ENCODE measurements around the gene ATRX.

ATRX gene

DNA sequence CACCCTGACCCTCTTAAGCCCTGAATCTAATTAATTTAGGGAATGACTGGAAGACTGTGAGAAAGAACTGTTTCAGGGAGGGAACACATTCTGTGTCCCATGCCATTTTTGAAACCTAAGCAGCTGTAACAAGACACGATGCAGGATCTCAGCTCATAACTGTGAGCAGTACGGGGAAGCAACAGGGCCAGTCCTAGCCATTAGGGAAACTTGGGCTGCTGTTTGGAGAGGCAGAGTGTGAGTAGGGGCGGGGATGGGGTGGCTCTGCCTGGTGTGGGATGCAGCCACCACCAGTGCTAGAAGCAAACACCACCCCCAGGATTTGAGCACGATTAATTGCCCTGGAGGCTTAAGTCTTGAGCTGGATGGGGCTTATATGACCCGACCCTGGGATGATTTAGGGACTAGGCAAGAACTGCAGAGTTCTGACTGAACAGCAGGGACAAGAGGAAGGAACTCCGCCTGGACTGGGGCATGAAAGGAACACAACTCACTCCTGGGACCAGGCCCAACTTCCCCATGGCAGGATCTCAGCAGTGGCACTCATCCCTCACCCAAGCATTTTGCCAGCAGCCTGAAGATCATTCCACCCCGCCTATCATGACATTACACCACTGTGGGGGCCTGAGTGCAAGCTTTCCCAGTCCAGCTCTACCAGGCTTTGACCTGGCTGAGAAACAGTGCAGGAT lies 43.1 kb downstream of the ATRX start:
- TF ChIP-seq CTCF (IDR thresholded peaks at IDR 0.05; ENCODE audit: low read depth, low read length, poor library complexity, severe bottlenecking) (no peak), EZH2phosphoT487 (IDR thresholded peaks at IDR 0.05; ENCODE audit: borderline replicate concordance, low read length) (no peak)
- H3K79me2 ChIP-seq (ENCODE audit: control insufficient read depth, low read length) = peaks cover 96% of the 10 kb centered on the region
- no peaks in the 10 kb centered on the region for H4K20me1 ChIP-seq (ENCODE audit: control insufficient read depth, insufficient read depth, low read depth, low read length)
- H3K27ac ChIP-seq (ENCODE audit: low read depth, low read length) = no peak overlapping the region
- H3F3A ChIP-seq (ENCODE audit: control insufficient read depth, insufficient read depth) = no peaks in the 10 kb centered on the region
- H3K36me3 ChIP-seq (ENCODE audit: control insufficient read depth, low read length) = no peaks in the 10 kb centered on the region
- H3K9me3 ChIP-seq (ENCODE audit: control insufficient read depth, insufficient read depth, low read length) = no peaks in the 10 kb centered on the region
- no peak overlapping the region for H3K4me3 ChIP-seq (ENCODE audit: low read length)
- H3K4me1 ChIP-seq (ENCODE audit: control insufficient read depth, low read length) = no peaks in the 10 kb centered on the region
- no peaks in the 10 kb centered on the region for H3K27me3 ChIP-seq (ENCODE audit: control insufficient read depth, low read length)
- no peak overlapping the region for H3K4me2 ChIP-seq (ENCODE audit: low read length)
- H3K9me2 ChIP-seq (replicated peaks; ENCODE audit: control insufficient read depth, low read length) = no peaks in the 10 kb centered on the region

DNA sequence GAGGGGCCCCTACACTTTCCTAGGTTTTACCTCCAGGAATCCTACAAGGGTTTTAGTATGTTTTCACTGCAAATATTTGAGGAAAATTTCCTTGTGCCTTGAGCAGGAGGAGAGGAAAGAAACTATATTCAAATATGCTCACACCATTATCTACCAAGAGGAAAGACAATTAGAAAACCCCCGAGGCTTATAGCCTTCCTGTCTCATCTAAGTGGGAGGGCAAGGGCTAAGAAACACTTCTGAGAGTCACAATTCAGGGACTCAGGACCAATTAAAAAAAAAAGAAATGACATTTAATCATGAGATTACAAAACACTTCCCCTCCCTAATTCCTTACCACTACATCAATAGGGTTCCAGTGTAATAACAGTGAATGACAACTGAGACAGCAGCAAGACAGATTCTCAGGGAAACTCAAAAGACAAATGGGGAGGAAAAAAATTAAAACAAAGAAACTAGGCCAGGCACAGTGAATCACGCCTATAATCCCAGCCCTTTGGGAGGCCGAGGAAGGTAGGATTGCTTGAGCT lies 45.6 kb downstream of the ATRX start:
- Histone ChIP-seq H3K9me3 (ENCODE audit: control insufficient read depth, insufficient read depth, low read length) (no peaks in the 10 kb centered on the region), H3K27me3 (ENCODE audit: control insufficient read depth, low read length) (no peaks in the 10 kb centered on the region), H4K20me1 (ENCODE audit: control insufficient read depth, insufficient read depth, low read depth, low read length) (no peaks in the 10 kb centered on the region), H3K4me2 (ENCODE audit: low read length) (no peak overlapping the region), H3K9me2 (replicated peaks; ENCODE audit: control insufficient read depth, low read length) (no peaks in the 10 kb centered on the region), H3K36me3 (ENCODE audit: control insufficient read depth, low read length) (no peaks in the 10 kb centered on the region), H3K79me2 (ENCODE audit: control insufficient read depth, low read length) (peaks cover 92% of the 10 kb centered on the region), H3K4me3 (ENCODE audit: low read length) (no peak overlapping the region), H3K4me1 (ENCODE audit: control insufficient read depth, low read length) (no peaks in the 10 kb centered on the region), H3F3A (ENCODE audit: control insufficient read depth, insufficient read depth) (no peaks in the 10 kb centered on the region), H3K27ac (ENCODE audit: low read depth, low read length) (no peak overlapping the region)
- TF ChIP-seq CTCF (IDR thresholded peaks at IDR 0.05; ENCODE audit: low read depth, low read length, poor library complexity, severe bottlenecking) (no peak), EZH2phosphoT487 (IDR thresholded peaks at IDR 0.05; ENCODE audit: borderline replicate concordance, low read length) (no peak)

DNA sequence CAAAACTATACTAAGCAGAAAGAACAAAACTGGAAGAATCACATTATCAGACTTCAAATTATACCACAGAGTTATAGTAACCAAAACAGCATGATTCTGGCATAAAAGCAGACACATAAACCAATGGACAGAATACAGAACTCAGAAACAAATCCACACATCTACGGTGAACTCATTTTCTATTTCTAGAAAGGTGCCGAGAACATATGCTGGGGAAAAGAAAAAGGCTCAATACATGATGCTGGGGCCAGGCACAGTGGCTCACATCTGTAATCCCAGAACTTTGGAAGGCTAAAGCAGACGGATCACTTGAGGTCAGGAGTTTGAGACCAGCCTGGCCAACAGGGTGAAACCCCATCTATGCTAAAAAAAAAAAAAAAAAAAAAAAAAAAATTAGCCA lies 52.7 kb downstream of the ATRX start:
- H3K36me3 ChIP-seq (ENCODE audit: control insufficient read depth, low read length) = no peaks in the 10 kb centered on the region
- H3K9me3 ChIP-seq (ENCODE audit: control insufficient read depth, insufficient read depth, low read length) = no peaks in the 10 kb centered on the region
- H3K27me3 ChIP-seq (ENCODE audit: control insufficient read depth, low read length) = no peaks in the 10 kb centered on the region
- no peak overlapping the region for H3K4me3 ChIP-seq (ENCODE audit: low read length)
- H3K4me1 ChIP-seq (ENCODE audit: control insufficient read depth, low read length) = no peaks in the 10 kb centered on the region
- H3K4me2 ChIP-seq (ENCODE audit: low read length) = no peak overlapping the region
- no peaks in the 10 kb centered on the region for H3F3A ChIP-seq (ENCODE audit: control insufficient read depth, insufficient read depth)
- no peaks in the 10 kb centered on the region for H4K20me1 ChIP-seq (ENCODE audit: control insufficient read depth, insufficient read depth, low read depth, low read length)
- H3K9me2 ChIP-seq (replicated peaks; ENCODE audit: control insufficient read depth, low read length) = no peaks in the 10 kb centered on the region
- H3K27ac ChIP-seq (ENCODE audit: low read depth, low read length) = no peak overlapping the region
- no peak for TF ChIP-seq EZH2phosphoT487 (IDR thresholded peaks at IDR 0.05; ENCODE audit: borderline replicate concordance, low read length)
- no peak for TF ChIP-seq CTCF (IDR thresholded peaks at IDR 0.05; ENCODE audit: low read depth, low read length, poor library complexity, severe bottlenecking)
- peaks cover 91% of the 10 kb centered on the region for H3K79me2 ChIP-seq (ENCODE audit: control insufficient read depth, low read length)

All from DOHH2 (cell line).